Smooth muscle cell (in vitro differentiated cells): ENCODE measurements around the gene GRIK2. TPM values are rescaled to one million over a fixed set of nuclear protein-coding genes. Genes with fewer than 3 reads are reported as not detected.

Experiments
- DNase-seq: peaks from one replicate; lab custom pipeline; 2025; ENCODE audit not compliant: unreplicated experiment; lab: John Stamatoyannopoulos, UW
- H2AFZ ChIP-seq: fragments of 200-600 bp; sonication (generic); 2 replicates; pipeline ENCODE4 v1.6.0; 2016; ENCODE audit warnings: antibody characterized with exemption, low read depth, mild to moderate bottlenecking
- H3F3A ChIP-seq: fragments of 200-600 bp; sonication (generic); 2 replicates; pipeline ENCODE4 v1.6.0; 2017; ENCODE audit warnings: antibody characterized with exemption, low read depth
- H3K27ac ChIP-seq: fragments of 200-600 bp; sonication (generic); 2 replicates; pipeline ENCODE4 v1.5.1; 2016; ENCODE audit warnings: low read depth, mild to moderate bottlenecking
- H3K27me3 ChIP-seq: fragments of 200-600 bp; sonication (generic); 2 replicates; pipeline ENCODE4 v1.6.1; 2016; ENCODE audit warnings: low read depth, mild to moderate bottlenecking
- H3K36me3 ChIP-seq: fragments of 200-600 bp; sonication (generic); 2 replicates; pipeline ENCODE4 v1.5.1; 2016; ENCODE audit warnings: low read depth
- H3K4me1 ChIP-seq: fragments of 200-600 bp; sonication (generic); 2 replicates; pipeline ENCODE4 v1.5.1; 2016; ENCODE audit warnings: low read depth
- H3K4me2 ChIP-seq: fragments of 200-600 bp; sonication (generic); 2 replicates; pipeline ENCODE4 v1.6.0; 2016; ENCODE audit warnings: mild to moderate bottlenecking
- H3K4me3 ChIP-seq: fragments of 200-600 bp; sonication (generic); 2 replicates; pipeline ENCODE4 v1.5.1; 2016; ENCODE audit warnings: mild to moderate bottlenecking
- H3K79me2 ChIP-seq: fragments of 200-600 bp; sonication (generic); 2 replicates; pipeline ENCODE4 v1.6.0; 2016; ENCODE audit warnings: low read depth, mild to moderate bottlenecking
- H3K9ac ChIP-seq: fragments of 200-600 bp; sonication (generic); 2 replicates; pipeline ENCODE4 v1.6.0; 2016; ENCODE audit warnings: low read depth
- H3K9me3 ChIP-seq: fragments of 200-600 bp; sonication (generic); replicated peaks from 2 replicates; pipeline ENCODE4 v1.5.1; 2016; ENCODE audit warnings: low read depth
- H4K20me1 ChIP-seq: fragments of 200-600 bp; sonication (generic); 2 replicates; pipeline ENCODE4 v1.6.0; 2016; ENCODE audit warnings: low read depth
- CTCF ChIP-seq: fragments of 200-600 bp; sonication (generic); IDR thresholded peaks from 2 replicates; pipeline ENCODE4 v1.5.1; 2017; ENCODE audit warnings: borderline replicate concordance, mild to moderate bottlenecking, antibody characterized with exemption; ENCODE audit not compliant: insufficient read depth, poor library complexity, severe bottlenecking
- WGBS: methylation state at CpG from one replicate; pipeline ENCODE4 v1.1.7; 2016; ENCODE audit warnings: low lambda C conversion rate; 5-methylcytosine and 5-hydroxymethylcytosine counted together
- polyA plus RNA-seq: library from polyadenylated mRNA; unstranded; fragments of >200 nt; fragmentation: Nextera tagmentation; extraction: Ambion mirVana; gene quantifications from 2 replicates; pipeline ENCODE4 v1.2.1, GENCODE V29; 2016
- total RNA-seq: library from RNA; depleted of rRNA; stranded (reverse); fragments of >200 nt; gene quantifications from 2 replicates; pipeline ENCODE4 v1.2.3, GENCODE V29; 2014

The GRIK2 gene
- total and polyA plus RNA-seq, 2 experiments from 2014 or later: 10.0 to 23.6 TPM

- TF ChIP-seq CTCF: no peak
- Histone ChIP-seq H4K20me1 (no peaks in the 10 kb centered on the region), H3K27me3 (no peaks in the 10 kb centered on the region)
These were observed 69.1 kb downstream of the GRIK2 start for GRCh38 chr6:101462576-101462975.

DNA sequence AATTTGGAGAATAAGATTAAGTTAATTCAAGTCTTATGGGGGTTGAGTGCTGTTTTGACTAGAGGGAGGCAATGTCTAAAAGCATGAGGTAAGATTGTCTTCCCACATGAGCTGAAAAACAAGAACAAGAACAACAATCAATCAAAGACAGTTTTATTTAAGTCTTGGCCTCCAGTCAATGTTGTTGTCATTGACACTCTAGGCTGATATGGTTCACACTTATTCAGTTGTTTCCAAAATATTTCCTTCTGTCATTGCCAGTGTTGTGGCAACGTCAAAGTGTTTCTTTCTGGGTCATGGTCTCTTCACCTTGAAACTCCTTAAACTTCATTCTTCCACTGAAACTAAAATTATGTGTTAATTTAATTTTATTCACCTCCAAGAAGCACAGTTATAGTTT is 72.4 kb downstream of the GRIK2 start:
- no peaks in the 10 kb centered on the region for H4K20me1 ChIP-seq
- no peak overlapping the region for H3K27ac ChIP-seq
- TF ChIP-seq CTCF: no peak
- no peaks in the 10 kb centered on the region for H3K27me3 ChIP-seq
- H2AFZ ChIP-seq: no peak overlapping the region
- no peaks in the 10 kb centered on the region for H3K9me3 ChIP-seq
- no peaks in the 10 kb centered on the region for H3K79me2 ChIP-seq
- 97% methylated on average over 1 of the region's 1 CpG for WGBS
- H3K4me3 ChIP-seq: no peak overlapping the region
- no peaks in the 10 kb centered on the region for H3F3A ChIP-seq
- H3K4me1 ChIP-seq: no peaks in the 10 kb centered on the region
- no peaks in the 10 kb centered on the region for H3K36me3 ChIP-seq
- no peak for DNase-seq
- no peak overlapping the region for H3K4me2 ChIP-seq
- H3K9ac ChIP-seq: no peak overlapping the region

More at GRCh38 chr6:101462576-101462975, 69.1 kb downstream of the GRIK2 start:
- H3K9ac ChIP-seq: no peak overlapping the region
- no peaks in the 10 kb centered on the region for H3K79me2 ChIP-seq
- no peak for DNase-seq
- no peak overlapping the region for H2AFZ ChIP-seq
- no peaks in the 10 kb centered on the region for H3K36me3 ChIP-seq
- H3K4me2 ChIP-seq: no peak overlapping the region
- H3K4me1 ChIP-seq: no peaks in the 10 kb centered on the region
- 46% methylated on average over 2 of the region's 2 CpGs for WGBS
- H3K9me3 ChIP-seq: no peaks in the 10 kb centered on the region
- no peak overlapping the region for H3K4me3 ChIP-seq
- no peak overlapping the region for H3K27ac ChIP-seq
- H3F3A ChIP-seq: no peaks in the 10 kb centered on the region

DNA sequence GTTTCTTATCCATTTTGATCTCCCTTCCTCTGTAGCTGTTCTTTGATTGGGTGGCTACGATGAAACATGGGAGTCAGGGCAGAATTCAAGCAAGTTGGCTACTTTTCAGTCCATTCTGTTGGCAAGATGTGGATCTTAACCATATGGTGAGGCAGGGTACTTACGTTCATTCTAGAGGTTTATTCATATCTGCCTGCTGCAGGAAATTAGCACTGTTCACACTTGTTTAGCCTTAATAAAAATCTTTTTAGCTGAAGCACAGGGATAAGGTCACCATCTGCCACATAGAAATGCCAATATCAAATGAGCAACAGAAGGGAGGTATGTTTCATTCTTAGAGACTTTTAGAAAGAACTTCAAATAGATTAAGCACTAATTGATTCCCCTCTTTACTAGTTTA is 83.9 kb downstream of the GRIK2 start:
- Histone ChIP-seq H3K9ac (no peak overlapping the region), H3K9me3 (no peaks in the 10 kb centered on the region), H3K27me3 (no peaks in the 10 kb centered on the region), H3K36me3 (no peaks in the 10 kb centered on the region), H3K4me3 (no peak overlapping the region), H3K4me2 (no peak overlapping the region), H3K79me2 (no peaks in the 10 kb centered on the region), H3F3A (no peaks in the 10 kb centered on the region), H4K20me1 (no peaks in the 10 kb centered on the region), H3K4me1 (no peaks in the 10 kb centered on the region), H3K27ac (no peak overlapping the region), H2AFZ (no peak overlapping the region)
- DNase-seq: no peak
- TF ChIP-seq CTCF: no peak
- 89% methylated on average over 2 of the region's 2 CpGs for WGBS

DNA sequence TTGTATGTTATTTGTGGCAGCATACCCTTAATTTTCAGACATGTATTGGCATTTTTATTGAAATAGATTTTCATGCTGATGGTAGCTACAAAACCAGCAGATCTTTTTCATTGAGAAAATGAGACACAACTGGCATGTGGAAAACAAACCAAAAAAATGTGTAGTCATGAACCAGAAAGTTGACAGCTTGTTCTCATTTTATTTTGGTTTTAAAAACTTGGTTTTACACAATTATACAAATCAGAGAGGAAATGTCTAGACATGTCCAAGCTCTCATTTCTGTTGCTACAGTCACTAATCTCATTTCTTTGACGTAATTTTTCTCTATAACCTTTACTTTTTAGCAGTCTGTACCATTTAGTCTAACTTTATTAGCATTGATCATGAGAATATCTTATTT is 85.4 kb downstream of the GRIK2 start:
- Histone ChIP-seq H4K20me1 (no peaks in the 10 kb centered on the region), H2AFZ (no peak overlapping the region), H3K4me3 (no peak overlapping the region), H3K9me3 (no peaks in the 10 kb centered on the region), H3K27me3 (no peaks in the 10 kb centered on the region), H3K36me3 (no peaks in the 10 kb centered on the region), H3K4me1 (no peaks in the 10 kb centered on the region), H3K4me2 (no peak overlapping the region), H3K9ac (no peak overlapping the region), H3F3A (no peaks in the 10 kb centered on the region), H3K27ac (no peak overlapping the region), H3K79me2 (no peaks in the 10 kb centered on the region)
- TF ChIP-seq CTCF: no peak
- no peak for DNase-seq
- WGBS: 92% methylated on average over 1 of the region's 1 CpG
